ENCODE data around the gene APCS. TPM values are rescaled to one million over a fixed set of nuclear protein-coding genes. Genes with fewer than 3 reads are reported as not detected.

The APCS gene
- total and polyA plus RNA-seq, 2 of the 13 experiments (the other 11 are each of a cell fraction or from before 2014, with no cell fraction given), result not detected

DNA sequence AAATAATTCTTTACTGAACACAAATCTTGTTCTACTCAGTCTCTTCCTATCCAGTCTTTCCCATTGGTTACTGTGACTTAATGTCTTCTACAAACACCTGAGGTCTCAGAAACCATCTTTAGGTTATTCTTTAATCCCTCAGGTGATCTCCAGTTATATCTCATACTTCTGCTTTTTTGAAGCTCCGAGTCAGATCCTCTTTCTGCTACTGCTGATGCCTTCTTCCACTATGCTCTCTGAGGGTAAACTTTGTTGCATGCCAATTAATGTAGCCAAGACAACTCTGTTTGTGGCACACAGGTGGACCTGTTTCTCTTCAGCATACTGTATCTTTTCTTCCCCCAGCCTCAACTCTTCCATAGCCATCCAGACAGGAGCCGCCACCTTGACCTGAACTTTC, 3.1 kb upstream of the APCS start:
- intact Hi-C loops (cut with micrococcal nuclease; ENCODE audit: unreplicated experiment), result no loop called here
- BruUV-seq (replicated peaks), result no TSS peak
- Histone ChIP-seq H4K20me1 (ENCODE audit: insufficient read depth, low read length) (no peaks in the 10 kb centered on the region), H3K36me3 (replicated peaks in 1 of 2; ENCODE audit: control insufficient read depth in 1 of 2, insufficient read depth in 2 of 2, low read length in 2 of 2) (no peaks in the 10 kb centered on the region), H3K9ac (ENCODE audit: insufficient read depth, low read depth, low read length) (no peak overlapping the region), H2AFZ (ENCODE audit: low read length) (no peak overlapping the region), H3K27me3 (ENCODE audit: control insufficient read depth in 1 of 2, insufficient read depth in 2 of 2, low read length in 2 of 2) (no peaks in the 10 kb centered on the region), H3K9me3 (ENCODE audit: low read length) (peaks cover 7% of the 10 kb centered on the region; the same call in 1 of the 2 replicates), H3K4me1 (ENCODE audit: insufficient read depth, low read length) (no peaks in the 10 kb centered on the region), H3K79me2 (ENCODE audit: insufficient read depth, low read length) (no peaks in the 10 kb centered on the region), H3K4me3 (replicated peaks in 1 of 3; ENCODE audit: insufficient read depth in 1 of 3, low read depth in 2 of 3, low read length in 3 of 3) (no peak overlapping the region), H3K4me2 (ENCODE audit: low read depth, low read length) (no peak overlapping the region), H3K27ac (ENCODE audit: extremely low read length, insufficient read depth, low read length) (no peak overlapping the region)
- ChIA-PET CTCF (ENCODE audit: low intra/inter-chr PET ratio, low total read pairs) (no interaction called here), POLR2A (no interaction called here)
- ATAC-seq (no peak), FAIRE-seq (no peak), DNase-seq (ENCODE audit: low spot score) (no peak)
- 40% methylated on average over 2 of the region's 2 CpGs for WGBS (ENCODE audit: low lambda C conversion rate)
- in situ Hi-C loops (cut with HindIII; ENCODE audit: extremely low pct_ligation_motif_present, low pct_unique_long_range_greater_than_20kb), result no loop called here
- TF ChIP-seq ADNP (CRISPR knock-in tag; IDR thresholded peaks at IDR 0.05) (no peak), NCOA5 (CRISPR knock-in tag; IDR thresholded peaks at IDR 0.05) (no peak), ZNF607 (CRISPR knock-in tag; IDR thresholded peaks at IDR 0.05; ENCODE audit: borderline replicate concordance) (no peak), HNRNPUL1 (IDR thresholded peaks at IDR 0.05; ENCODE audit: low read depth, low read length) (no peak), ZNF567 (CRISPR knock-in tag; IDR thresholded peaks at IDR 0.05; ENCODE audit: borderline replicate concordance) (no peak)
- TF ChIP-seq, protein P1, sequence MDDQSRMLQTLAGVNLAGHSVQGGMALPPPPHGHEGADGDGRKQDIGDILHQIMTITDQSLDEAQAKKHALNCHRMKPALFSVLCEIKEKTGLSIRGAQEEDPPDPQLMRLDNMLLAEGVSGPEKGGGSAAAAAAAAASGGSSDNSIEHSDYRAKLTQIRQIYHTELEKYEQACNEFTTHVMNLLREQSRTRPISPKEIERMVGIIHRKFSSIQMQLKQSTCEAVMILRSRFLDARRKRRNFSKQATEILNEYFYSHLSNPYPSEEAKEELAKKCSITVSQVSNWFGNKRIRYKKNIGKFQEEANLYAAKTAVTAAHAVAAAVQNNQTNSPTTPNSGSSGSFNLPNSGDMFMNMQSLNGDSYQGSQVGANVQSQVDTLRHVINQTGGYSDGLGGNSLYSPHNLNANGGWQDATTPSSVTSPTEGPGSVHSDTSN (CRISPR knock-in tag; IDR thresholded peaks at IDR 0.05; ENCODE audit: borderline replicate concordance), result no peak
- TF ChIP-seq, protein P2, sequence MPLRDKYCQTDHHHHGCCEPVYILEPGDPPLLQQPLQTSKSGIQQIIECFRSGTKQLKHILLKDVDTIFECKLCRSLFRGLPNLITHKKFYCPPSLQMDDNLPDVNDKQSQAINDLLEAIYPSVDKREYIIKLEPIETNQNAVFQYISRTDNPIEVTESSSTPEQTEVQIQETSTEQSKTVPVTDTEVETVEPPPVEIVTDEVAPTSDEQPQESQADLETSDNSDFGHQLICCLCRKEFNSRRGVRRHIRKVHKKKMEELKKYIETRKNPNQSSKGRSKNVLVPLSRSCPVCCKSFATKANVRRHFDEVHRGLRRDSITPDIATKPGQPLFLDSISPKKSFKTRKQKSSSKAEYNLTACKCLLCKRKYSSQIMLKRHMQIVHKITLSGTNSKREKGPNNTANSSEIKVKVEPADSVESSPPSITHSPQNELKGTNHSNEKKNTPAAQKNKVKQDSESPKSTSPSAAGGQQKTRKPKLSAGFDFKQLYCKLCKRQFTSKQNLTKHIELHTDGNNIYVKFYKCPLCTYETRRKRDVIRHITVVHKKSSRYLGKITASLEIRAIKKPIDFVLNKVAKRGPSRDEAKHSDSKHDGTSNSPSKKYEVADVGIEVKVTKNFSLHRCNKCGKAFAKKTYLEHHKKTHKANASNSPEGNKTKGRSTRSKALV (CRISPR knock-in tag; IDR thresholded peaks at IDR 0.05), result no peak

Measured in HepG2 (cell line).